HG02852 (cell line): Measurements from ENCODE around the gene TMEM132D.

Experiments
- ATAC-seq: cut with Tn5 transposase; IDR thresholded peaks from one replicate; pipeline ENCODE4 v1.9.1; 2021; ENCODE audit warnings: mild to moderate bottlenecking, moderate library complexity; ENCODE audit not compliant: unreplicated experiment

The TMEM132D gene

DNA sequence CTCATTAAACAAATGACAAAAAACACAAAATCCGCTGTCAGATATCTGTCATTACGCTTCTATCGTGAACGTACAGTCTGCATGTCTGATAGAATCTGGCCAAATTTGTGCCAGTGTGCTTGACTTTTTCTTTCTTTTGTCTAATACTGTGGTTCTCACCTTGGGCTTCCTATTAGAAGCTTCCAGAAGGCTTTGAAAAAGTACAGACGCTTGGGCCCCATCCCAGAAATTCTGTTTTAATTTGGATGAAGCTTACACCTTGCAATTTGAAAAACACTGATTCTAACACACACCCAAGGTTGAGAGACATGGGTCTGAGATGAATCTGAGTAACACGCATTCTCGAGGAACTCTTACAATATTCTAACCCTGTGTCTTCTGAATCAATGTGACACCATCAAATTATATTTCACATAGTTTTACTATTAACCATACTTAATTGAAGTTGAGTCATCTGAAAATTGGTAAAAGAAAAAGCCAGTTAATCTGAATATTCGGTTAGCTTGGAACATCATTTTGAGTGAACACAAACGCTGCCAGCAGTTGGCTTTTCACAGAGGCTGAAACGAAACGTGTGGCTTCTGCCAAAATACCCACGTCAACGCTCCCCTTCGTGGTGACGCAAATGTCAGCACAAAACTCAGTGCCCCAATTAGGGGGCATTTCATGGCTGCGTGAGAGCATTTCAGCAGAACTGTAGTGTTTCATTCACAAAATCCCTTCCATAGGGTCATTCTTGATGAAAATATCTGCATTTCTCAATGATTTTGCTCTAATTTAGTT is 420.5 kb downstream of the TMEM132D start:
- no peak for ATAC-seq

DNA sequence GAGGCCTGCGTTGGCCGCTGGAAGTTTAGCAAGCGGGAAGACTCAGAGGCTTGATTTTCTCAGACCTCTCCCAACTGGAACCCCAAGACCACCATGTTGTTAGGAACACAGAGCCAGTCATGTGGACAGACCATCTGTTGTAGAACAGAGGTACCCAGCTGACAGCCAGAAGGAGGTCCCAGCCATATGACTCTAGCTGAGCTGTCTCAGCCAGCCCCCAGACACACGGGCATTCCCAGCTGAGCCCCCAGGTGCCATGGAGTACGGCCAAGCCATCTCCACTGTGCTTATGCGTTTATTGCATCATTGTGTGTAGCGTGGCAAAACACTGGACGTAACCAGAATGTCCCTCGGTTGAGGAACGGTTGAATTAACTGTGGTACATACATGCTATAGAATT is 421.9 kb downstream of the TMEM132D start:
- ATAC-seq = no peak

DNA sequence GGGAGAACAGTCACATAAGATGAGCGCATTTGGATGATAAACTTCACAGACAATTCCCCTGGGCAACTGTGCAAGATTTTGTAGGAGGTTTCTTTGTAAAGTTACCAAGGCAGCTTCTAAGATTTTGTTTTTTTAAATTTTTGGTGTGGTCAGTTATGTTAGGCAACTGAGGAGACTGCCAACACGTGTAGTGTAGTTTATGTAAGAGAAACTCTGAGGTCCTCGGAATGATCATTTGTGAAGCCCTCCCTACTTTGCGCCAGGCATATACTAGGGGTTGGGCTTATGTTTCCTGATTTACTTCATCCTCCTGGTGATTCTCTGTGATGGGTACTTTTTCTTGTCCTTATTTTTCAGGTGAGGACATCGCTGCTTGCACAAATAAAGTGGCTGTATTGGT is 433.6 kb downstream of the TMEM132D start:
- ATAC-seq = no peak

DNA sequence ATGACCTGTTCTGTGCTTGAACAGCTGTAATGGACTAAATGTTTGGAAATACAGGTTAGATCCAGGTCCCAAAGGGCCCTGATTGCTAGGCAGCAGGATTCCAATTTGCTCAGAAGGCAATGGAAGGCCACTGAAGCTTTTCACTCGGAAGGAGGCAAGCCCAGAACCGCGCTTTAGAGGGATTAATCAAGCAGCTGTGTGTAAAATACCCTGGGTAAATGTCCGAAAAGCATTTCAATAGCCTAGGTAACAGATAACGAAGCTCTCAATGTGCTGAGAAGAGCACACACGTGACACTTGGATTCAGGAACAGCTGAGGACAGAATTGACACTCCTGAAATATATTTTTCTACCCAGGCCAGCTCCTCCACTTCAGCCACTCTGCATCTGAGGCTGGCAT is 436.1 kb downstream of the TMEM132D start:
- no peak for ATAC-seq

DNA sequence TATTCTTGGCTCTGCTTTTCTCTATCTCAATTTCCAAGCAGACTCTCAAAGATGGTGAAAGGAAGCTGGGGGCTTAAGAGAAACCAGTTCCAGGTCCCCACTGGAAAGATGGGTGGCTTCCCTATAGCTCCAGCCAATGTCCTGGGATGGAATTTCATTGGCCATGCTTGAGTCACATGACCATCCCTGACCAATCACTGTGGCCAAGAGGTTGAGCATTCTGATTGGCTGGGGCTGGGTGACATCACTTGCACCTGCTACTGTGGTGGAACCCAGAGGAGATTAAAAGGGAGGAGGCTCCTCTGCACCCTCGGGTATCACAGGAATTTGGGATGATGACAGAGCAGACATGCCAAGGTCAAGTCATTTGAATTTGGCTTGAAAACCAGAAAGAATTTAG is 436.5 kb downstream of the TMEM132D start:
- ATAC-seq = no peak

DNA sequence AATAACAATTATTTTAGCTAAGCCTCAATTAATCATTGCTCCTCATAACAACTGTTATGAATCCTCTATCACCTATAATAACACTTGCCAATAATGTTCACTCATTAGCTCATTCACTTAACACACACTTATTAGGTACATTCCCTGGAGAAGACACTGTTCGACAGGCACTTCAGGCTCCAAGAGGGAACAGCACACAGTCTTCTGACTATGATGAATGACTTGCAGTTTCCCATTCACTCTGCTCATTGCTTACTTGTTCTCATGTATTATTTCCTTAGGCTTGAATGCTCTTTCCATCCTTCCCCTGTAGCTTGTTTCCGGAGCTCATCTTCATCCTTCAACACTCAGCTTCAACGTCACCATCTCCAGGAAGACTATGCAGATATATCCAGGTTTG is 437.3 kb downstream of the TMEM132D start:
- ATAC-seq = no peak

DNA sequence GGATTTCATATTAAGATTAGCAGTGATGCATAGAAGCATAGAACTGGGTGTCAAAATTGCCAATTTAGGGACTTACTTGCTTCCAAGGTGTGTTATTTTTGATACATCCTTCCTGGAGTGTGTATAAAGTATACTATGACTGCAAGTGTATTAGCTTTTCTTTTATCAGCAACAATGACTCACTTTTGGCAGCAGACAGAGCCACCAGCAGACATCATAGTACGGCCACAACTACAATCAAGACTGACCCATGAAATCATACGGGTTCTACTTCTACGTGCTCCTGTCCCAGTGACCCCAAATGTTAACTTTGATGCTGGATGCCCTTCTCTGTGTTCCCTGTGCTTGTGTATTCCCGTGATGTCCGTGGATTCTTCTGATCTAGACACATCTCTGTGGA is 443.9 kb downstream of the TMEM132D start:
- ATAC-seq = no peak

DNA sequence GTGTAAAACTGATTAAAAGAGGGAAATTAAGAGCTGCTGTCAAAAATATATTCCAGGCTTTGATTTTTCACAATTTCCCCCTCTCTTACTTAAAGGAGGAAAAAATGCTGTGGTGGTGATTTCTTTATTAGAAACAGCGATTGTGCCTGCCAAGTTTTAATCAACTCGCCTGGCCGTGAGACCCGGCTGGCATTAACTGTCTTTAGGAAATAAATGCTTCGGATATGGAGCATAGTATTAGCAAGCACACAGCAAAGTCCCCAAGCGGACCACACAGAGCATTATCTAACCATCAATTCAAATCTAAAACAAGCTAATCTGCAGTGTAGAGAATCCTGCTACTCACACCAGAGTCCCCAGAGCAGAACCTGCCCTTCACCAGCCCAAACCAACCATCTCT is 457.1 kb downstream of the TMEM132D start:
- ATAC-seq = no peak

DNA sequence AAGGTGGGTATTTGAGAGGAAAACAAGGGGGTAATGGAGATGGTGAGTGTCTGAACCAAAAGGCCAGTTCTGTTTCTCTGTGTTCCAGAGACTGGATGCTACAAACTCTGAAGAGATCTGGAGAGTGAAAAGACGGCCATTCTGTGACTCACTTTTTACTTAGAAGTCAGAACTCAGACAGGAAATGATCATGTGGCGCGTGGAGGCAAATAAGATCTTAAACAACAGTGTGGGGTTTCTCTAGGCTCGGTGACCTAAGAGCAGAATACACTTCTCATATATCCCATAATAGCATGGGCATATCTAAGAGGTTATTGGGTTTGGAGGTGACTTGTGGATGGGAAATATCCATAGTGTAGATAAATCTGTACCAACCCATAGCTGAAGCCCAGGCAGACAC is 463.5 kb downstream of the TMEM132D start:
- no peak for ATAC-seq

DNA sequence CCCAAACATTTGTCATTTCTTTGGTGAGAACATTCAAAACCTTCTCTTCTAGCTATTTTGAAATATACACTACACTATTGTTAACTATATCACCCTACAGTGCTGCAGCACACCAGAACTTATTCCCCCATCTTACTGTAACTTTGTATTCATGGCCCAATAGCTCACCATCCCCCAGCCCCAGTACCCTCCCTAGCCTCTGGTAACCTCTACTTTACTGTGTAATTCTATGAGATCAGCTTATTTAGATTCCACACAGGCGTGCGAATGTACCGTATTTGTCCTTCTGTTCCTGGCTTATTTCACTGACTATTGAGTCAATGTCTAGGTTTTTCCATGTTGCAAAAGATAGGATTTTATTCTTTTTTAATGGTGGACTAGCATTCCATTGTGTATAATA is 469.0 kb downstream of the TMEM132D start:
- no peak for ATAC-seq

DNA sequence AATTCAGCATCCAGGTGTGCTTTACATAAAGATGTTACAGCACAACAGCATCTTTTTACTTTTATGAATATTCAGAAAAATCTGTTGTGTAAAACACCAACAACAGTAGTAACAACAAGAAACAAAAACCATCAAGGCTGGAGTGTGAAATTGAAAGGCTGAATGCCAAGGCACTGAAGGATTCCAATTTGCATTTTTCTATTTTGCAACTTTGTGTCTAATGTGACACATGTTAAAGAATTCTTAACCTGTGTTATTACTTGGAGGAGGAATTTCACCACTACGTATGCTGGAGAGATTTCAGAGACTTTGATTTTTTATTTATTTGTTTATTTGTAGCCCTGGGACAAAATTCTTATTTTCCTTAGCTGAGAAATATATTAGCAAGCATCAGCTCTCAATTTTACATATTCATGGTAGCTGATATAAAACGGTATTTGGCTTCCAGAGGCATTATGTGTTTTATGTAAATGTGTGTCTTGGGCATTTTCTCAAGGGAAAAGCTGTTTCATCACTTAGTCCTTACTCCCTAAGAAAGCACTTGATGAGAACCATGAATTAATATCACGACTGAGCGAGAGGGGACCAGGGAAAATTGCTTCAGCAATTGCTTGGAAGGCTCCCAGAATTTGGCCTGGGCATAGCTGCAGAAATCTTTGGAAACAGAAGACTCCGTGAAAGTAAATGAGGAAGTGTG is 475.4 kb downstream of the TMEM132D start:
- no peak for ATAC-seq

DNA sequence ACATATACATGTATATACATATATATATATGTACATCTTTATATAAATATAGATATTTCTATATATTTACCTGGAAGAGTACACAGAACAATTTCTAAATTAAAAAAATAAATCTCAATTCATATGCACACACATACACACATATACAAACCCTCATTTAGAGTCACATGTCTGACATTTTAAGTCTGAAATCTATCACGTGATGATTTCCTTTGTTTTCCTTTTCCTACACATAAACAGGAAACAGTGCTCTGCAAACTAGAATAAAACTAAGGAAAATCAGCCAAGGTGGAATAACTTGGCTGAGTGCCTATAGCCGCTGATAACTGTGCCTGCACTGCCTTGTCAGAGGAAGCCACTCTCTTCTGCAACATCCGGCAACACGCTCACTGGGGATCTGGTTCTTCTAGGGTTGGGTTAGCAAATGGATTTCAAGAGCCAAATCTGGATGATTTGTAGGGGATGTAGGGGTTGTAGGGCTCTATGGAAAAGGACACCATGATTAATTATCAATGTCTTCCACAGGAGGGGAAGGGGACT is 480.7 kb downstream of the TMEM132D start:
- no peak for ATAC-seq

DNA sequence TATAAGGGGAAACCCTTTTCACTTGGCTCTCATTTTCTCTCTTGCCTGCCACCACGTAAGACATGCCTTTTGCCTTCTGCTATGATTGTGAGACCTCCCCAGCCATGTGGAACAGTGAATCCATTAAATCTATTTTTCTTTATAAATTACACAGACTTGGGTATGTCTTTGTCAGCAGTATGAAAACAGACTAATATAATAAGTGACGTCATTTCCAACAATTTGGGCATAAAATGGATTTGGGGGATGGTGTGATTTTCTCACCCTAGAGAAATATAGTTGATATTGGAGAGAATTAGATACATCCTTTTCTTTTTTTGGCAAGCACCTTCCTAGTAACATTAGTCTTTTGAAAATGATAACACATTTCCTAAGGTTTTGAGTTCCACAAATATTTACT is 490.5 kb downstream of the TMEM132D start:
- ATAC-seq = no peak

DNA sequence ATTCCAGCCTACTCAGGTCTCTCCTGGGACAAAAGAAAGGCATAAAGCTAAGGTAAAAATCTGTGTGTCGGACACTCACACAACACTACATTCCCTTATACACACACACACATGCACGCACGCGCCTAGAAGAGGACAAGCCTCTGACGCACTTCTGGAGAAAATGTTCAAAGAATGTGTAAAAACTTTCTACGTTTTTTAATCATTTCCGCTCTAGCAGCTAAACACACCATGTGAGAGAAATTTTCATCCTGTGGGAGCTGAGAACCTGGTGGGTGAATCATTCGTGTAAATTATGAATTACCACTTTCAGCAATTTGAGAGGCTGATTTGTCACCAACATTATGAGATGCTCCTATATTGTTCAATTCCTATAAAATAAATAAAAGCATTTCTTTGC is 494.5 kb downstream of the TMEM132D start:
- ATAC-seq = no peak

DNA sequence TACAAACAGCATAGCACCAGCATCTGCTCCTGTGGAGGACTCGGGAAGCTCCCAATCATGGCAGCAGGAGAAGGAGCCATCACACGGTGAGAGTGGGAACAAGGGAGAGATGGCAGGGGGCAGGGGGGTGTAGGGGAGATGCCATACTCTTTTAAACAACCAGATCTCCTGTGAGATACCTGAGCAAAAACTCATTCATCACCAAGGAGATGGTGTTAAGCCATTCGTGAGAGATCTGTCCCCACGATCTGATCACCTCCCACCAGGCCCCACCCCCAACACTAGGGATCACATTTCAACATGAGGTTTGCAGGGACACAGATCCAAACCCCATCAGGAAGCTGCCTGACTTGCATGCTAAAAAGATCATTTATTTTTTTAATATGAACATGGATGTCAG is 499.3 kb downstream of the TMEM132D start:
- no peak for ATAC-seq

DNA sequence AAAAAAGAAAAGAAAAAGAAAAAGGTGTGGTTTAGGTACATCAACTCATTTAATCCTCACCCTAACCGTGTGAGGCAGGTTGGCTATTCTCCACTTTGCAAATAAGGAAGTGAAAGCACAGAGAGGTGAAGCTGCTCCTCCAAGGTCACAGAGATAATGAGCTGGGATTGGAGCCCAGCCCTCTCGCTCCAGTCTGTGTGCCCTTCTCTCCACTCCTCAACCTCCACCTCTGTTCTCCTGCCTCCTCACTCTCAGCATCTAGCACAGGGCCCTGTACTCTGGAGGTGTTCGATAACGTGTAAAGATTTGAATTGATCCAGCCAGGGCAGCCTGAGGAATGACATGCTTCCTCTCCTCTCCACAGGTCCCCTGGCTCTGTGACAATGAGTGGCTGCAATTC is 502.3 kb downstream of the TMEM132D start:
- ATAC-seq = no peak

DNA sequence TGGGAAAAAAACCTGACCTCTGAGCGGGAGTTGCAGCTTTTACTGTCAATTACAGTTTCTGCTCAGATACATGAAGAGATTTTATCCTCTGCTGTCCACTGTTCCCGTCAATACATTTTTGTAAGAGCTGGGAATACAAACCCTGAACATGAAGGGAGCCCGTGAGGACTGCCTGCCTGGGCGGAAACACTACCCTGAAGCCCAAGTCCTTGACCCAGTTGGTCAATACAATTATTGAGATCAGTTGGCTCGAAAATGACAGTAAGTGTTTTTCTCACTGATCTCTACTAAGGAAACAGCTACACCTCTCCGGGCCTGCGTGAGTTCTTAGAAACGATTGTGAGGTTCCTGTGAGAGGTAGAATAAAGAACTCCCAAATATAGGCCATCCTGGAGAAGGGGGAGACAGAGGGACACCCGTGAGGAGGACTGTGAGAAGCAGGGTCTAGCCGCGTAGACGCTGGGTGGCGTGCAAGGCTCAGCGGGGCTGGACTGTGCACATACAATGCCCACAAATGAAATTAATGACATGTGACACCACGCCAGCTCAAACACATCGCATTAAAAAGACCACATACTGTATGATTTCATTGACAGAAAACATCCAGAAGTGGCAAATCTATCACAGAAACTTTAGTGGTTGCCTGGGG is 509.5 kb downstream of the TMEM132D start:
- ATAC-seq = no peak

DNA sequence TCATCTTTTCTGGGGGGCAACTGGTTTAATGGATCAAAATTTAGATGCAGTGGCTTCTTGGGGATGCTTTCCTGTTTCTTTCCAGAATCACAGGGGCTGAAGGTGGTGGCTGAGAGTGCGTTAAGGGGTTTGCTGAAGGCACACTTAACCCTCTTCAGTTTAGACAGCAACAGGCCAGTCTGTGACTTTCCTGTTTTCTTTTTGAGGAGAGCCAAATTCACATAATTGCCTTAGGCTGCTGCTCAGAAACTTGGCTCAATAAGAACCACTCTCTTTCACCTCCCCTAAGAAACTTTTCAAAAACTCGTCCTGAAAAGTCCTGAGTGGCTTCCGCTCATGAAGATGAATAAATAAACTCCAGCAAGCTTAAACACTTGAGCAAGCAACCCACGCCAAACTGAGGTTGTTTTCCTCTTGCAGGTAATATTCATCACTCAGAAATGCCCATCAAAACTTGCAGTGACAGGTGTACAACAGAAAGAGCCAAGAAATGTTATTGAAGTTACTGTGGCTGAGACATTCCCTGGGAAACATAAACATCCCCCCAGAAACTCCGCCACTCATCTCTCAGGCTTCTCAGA is 510.4 kb downstream of the TMEM132D start:
- no peak for ATAC-seq

DNA sequence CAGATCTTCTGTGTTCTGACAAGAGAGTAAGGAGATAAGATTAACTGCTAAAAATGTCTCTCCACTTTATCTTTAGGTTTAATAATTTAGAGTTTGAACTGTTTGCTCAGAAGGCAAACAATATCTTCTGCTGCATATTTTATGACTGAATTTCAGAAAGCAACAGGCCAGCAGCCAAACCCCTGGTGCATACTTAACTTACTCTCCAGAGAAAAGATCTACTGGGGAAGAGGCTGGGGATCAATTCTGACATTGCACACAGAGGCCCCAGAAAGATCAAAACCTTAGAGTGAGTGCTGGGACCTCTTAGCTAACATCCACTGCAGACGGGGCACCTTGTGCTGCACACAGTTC is 518.2 kb downstream of the TMEM132D start:
- no peak for ATAC-seq

DNA sequence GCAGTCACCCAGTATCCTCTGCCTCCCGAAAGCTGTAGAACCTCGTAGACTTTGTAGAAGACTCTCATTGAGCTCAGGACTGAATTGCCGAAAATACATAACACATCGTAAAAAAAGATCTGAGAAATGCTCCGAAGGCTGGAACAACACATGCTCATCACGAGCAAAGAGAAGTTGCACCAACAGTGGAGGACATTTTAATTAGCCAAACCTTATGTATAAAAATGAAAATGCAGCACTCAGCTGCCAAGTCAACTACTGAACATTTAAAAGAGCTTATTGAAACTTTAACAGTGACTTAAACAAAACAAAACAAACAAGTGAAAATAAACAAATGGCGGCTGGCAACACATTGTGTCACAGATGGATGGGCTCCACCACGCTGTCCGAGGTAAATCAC is 519.9 kb downstream of the TMEM132D start:
- ATAC-seq = no peak

DNA sequence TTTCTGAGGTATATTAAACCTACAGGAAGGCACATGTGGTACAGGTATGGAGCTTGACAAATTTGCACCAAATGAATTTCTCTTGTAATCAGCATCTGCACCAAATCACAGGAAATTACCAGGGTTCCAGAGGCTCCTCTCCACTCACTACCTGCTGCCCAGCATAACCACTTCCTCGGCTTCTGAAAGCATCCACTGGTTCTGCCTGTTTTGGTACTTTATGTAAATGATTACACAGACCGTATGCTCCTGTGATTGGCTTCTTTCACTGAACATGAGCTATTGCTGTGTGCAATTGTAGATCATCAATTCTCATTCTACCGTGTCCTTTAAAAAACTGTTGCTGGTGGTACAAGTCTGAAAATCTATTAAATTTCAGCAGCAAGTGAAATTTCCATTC is 522.1 kb downstream of the TMEM132D start:
- ATAC-seq = no peak
